Peyer's patch (tissue), 4 donors: ENCODE data around the gene TRABD2A.

Experiments
- POLR2A ChIP-seq, 2 donors: fragments of 450-650 bp; IDR thresholded peaks; one replicate each; pipeline ENCODE4 v1.5.1; 2017; ENCODE audit warnings: antibody characterized with exemption in 2 of 2, mild to moderate bottlenecking in 2 of 2, moderate library complexity in 2 of 2
- TF ChIP-seq, protein P1 (sequence below), 6 experiments: fragments of 450-650 bp in 4 of 6; fragments of 200-600 bp in 2 of 6; sonication (generic) in 1 of 6; IDR thresholded peaks; one replicate each; pipeline ENCODE4 v1.5.1; 2017 to 2019; ENCODE audit warnings: antibody characterized with exemption in 6 of 6, mild to moderate bottlenecking in 3 of 6, moderate library complexity in 1 of 6

DNA sequence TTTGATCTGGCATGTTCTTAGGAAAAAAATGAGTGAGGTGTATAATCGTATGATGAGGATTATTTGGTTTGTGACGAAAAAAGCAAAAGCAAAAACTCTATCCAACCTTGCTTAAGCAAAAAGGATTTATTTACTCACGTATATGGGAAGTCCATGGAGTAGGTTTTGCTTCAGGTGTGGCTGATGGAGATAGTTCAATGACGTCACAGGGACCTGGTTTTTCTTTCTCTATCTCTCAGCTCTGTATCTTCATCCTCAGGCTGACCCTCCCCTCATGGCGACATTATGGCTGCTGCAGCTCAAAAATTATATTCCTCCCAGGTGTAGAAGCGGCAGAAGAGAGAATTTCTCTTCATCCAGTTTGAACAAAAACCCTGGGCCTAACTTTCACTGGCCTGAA, 33.5 kb upstream of the TRABD2A start:
- TF ChIP-seq, protein P1, sequence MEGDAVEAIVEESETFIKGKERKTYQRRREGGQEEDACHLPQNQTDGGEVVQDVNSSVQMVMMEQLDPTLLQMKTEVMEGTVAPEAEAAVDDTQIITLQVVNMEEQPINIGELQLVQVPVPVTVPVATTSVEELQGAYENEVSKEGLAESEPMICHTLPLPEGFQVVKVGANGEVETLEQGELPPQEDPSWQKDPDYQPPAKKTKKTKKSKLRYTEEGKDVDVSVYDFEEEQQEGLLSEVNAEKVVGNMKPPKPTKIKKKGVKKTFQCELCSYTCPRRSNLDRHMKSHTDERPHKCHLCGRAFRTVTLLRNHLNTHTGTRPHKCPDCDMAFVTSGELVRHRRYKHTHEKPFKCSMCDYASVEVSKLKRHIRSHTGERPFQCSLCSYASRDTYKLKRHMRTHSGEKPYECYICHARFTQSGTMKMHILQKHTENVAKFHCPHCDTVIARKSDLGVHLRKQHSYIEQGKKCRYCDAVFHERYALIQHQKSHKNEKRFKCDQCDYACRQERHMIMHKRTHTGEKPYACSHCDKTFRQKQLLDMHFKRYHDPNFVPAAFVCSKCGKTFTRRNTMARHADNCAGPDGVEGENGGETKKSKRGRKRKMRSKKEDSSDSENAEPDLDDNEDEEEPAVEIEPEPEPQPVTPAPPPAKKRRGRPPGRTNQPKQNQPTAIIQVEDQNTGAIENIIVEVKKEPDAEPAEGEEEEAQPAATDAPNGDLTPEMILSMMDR (IDR thresholded peaks at IDR 0.05), result no peak
- TF ChIP-seq POLR2A (IDR thresholded peaks at IDR 0.05), result no peak
